HCT116 (cell line): ENCODE data around the gene ARHGEF38. TPM values are rescaled to one million over a fixed set of nuclear protein-coding genes. Genes with fewer than 3 reads are reported as not detected.

Experiments
- ATAC-seq: fragments of 200-7000 bp; cut with Tn5 transposase; 2 replicates; pipeline ENCODE4 v1.9.1; 2020; ENCODE audit warnings: mild to moderate bottlenecking, moderate library complexity
- BruUV-seq: library from RNA; stranded (reverse); fragments of 400-500 nt; replicated peaks from 2 replicates; lab custom pipeline; 2021; lab: Mats Ljungman, UMichigan
- CTCF ChIA-PET: fragments of 300-600 bp; sonication (Branson Sonifier 250); formaldehyde crosslinking; loops from one replicate; lab custom pipeline; 2021; ENCODE audit warnings: antibody characterized with exemption; lab: Charles Lee
- POLR2A ChIA-PET: fragments of 300-600, 350-600 bp; sonication (Branson Sonifier 250); formaldehyde crosslinking; loops from one replicate; lab custom pipeline; 2021; ENCODE audit warnings: antibody characterized with exemption; lab: Charles Lee
- RAD21 ChIA-PET, 2 experiments: fragments of 300-600 bp; sonication (Branson Sonifier 250); formaldehyde crosslinking; loops; one replicate each; lab custom pipeline; 2023; ENCODE audit warnings: low total read pairs in 2 of 2; ENCODE audit not compliant: uncharacterized antibody in 2 of 2, unreplicated experiment in 2 of 2, low non-redundant PET in 1 of 2; lab: Charles Lee
- DNase-seq: peaks from one replicate; pipeline ENCODE4 v3.0.0-alpha.2; 2010; ENCODE audit warnings: low read depth, low spot score
- H2AFZ ChIP-seq: fragments of 200-600 bp; shearing (Covaris generic), sonication (generic); 2 replicates; pipeline ENCODE4 v1.6.1; 2017; ENCODE audit warnings: low read depth, mixed run types, mixed read lengths, antibody characterized with exemption, low read length; ENCODE audit not compliant: poor library complexity, severe bottlenecking
- H3K27ac ChIP-seq: 2 replicates; pipeline ENCODE4 v1.5.1; 2012; ENCODE audit warnings: low read depth, low read length
- H3K27me3 ChIP-seq: fragments of 200-600 bp; sonication (generic); 2 replicates; pipeline ENCODE4 v1.6.1; 2016; ENCODE audit warnings: mixed run types, low read length, mixed read lengths; ENCODE audit not compliant: insufficient read depth
- H3K36me3 ChIP-seq, 2 experiments: fragments of 200-500 bp in 1 of 2; fragments of 200-600 bp in 1 of 2; sonication (Bioruptor generic) in 1 of 2; sonication (generic) in 1 of 2; 2 replicates each; pipeline versions ENCODE4 v1.5.1 to v1.6.1; 2014 to 2016; ENCODE audit warnings: low read length in 2 of 2, inconsistent platforms in 1 of 2, mixed read lengths in 1 of 2, mixed run types in 1 of 2; ENCODE audit not compliant: insufficient read depth in 2 of 2, control insufficient read depth in 1 of 2
- H3K4me1 ChIP-seq, 2 experiments: fragments of 200-600 bp in 1 of 2; sonication (generic) in 1 of 2; 2 replicates each; pipeline versions ENCODE4 v1.5.1 to v1.6.1; 2012 to 2017; ENCODE audit warnings: low read length in 2 of 2, inconsistent platforms in 1 of 2, mild to moderate bottlenecking in 1 of 2, mixed read lengths in 1 of 2, mixed run types in 1 of 2, moderate library complexity in 1 of 2; ENCODE audit not compliant: insufficient read depth in 2 of 2, control insufficient read depth in 1 of 2
- H3K4me2 ChIP-seq: fragments of 200-600 bp; sonication (generic); 2 replicates; pipeline ENCODE4 v1.6.1; 2017; ENCODE audit warnings: mixed run types, low read length, mixed read lengths
- H3K4me3 ChIP-seq, 2 experiments: fragments of 200-600 bp in 1 of 2; sonication (generic) in 1 of 2; replicated peaks in 1 of 2; 2 replicates each; pipeline ENCODE4 v1.5.1; 2011 to 2016; ENCODE audit warnings: low read length in 2 of 2, control low read depth in 1 of 2, low read depth in 1 of 2, mild to moderate bottlenecking in 1 of 2, mixed read lengths in 1 of 2, mixed run types in 1 of 2
- H3K79me2 ChIP-seq: fragments of 200-600 bp; sonication (generic); 2 replicates; pipeline ENCODE4 v1.6.1; 2017; ENCODE audit warnings: mild to moderate bottlenecking, mixed run types, low read length, moderate library complexity, mixed read lengths; ENCODE audit not compliant: insufficient read depth
- H3K9ac ChIP-seq: fragments of 200-600 bp; sonication (generic); 2 replicates; pipeline ENCODE4 v1.6.1; 2016; ENCODE audit warnings: low read length, mixed read lengths
- H3K9me2 ChIP-seq: fragments of 200-600 bp; sonication (generic), shearing (Covaris generic); 2 replicates; pipeline ENCODE4 v1.6.1; 2017; ENCODE audit warnings: mixed run types, mild to moderate bottlenecking, moderate library complexity; ENCODE audit not compliant: insufficient read depth
- H3K9me3 ChIP-seq, 2 experiments: fragments of 200-500 bp in 1 of 2; fragments of 200-600 bp in 1 of 2; sonication (Bioruptor generic) in 1 of 2; sonication (generic) in 1 of 2; 2 replicates each; pipeline ENCODE4 v1.6.1; 2014 to 2017; ENCODE audit warnings: low read length in 2 of 2, mixed read lengths in 2 of 2, inconsistent platforms in 1 of 2, low read depth in 1 of 2, mild to moderate bottlenecking in 1 of 2, mixed run types in 1 of 2, moderate library complexity in 1 of 2; ENCODE audit not compliant: control insufficient read depth in 1 of 2, insufficient read depth in 1 of 2
- H4K20me1 ChIP-seq: fragments of 200-600 bp; sonication (generic), shearing (Covaris generic); 2 replicates; pipeline ENCODE4 v1.6.1; 2017; ENCODE audit warnings: mixed run types, mild to moderate bottlenecking, moderate library complexity; ENCODE audit not compliant: insufficient read depth
- CBX3 ChIP-seq: IDR thresholded peaks from 2 replicates; pipeline ENCODE4 v1.6.1; 2012; ENCODE audit warnings: low read depth
- POLR2AphosphoS5 ChIP-seq: IDR thresholded peaks from 2 replicates; pipeline ENCODE4 v1.6.1; 2011; ENCODE audit warnings: mild to moderate bottlenecking, low read depth, low read length, moderate library complexity
- RAD21 ChIP-seq: IDR thresholded peaks from 2 replicates; pipeline ENCODE4 v1.6.1; 2012; ENCODE audit warnings: low read depth, mild to moderate bottlenecking
- SRF ChIP-seq: IDR thresholded peaks from 2 replicates; pipeline ENCODE4 v1.6.1; 2012; ENCODE audit warnings: low read depth
- ZFX ChIP-seq: fragments of 450-650 bp; IDR thresholded peaks from 2 replicates; pipeline ENCODE4 v1.6.1; 2017
- intact Hi-C: fragments of 100-400 bp; cut with micrococcal nuclease; formaldehyde crosslinking; loops from 2 replicates; pipeline ENCODE4 v1.10.0; 2022
- total RNA-seq: library from RNA; stranded (reverse); gene quantifications from one replicate; pipeline ENCODE4 v1.2.1, GENCODE V29; 2021; ENCODE audit not compliant: unreplicated experiment
- TF ChIP-seq, protein P1 (sequence below), 3 experiments: fragments of 200-600 bp in 1 of 3; sonication (generic) in 1 of 3; IDR thresholded peaks in 2 of 3; conservative IDR thresholded peaks in 1 of 3; 2 replicates each; pipeline ENCODE4 v1.5.1; 2012 to 2017; ENCODE audit warnings: low read depth in 2 of 3, low read length in 2 of 3, antibody characterized with exemption in 1 of 3, borderline replicate concordance in 1 of 3, control low read depth in 1 of 3, mild to moderate bottlenecking in 1 of 3, mixed read lengths in 1 of 3, mixed run types in 1 of 3, moderate library complexity in 1 of 3; ENCODE audit not compliant: insufficient read depth in 1 of 3
- TF ChIP-seq, protein P2 (sequence below): IDR thresholded peaks from 2 replicates; pipeline ENCODE4 v1.6.1; 2012; ENCODE audit warnings: low read depth
- TF ChIP-seq, protein P3 (sequence below): IDR thresholded peaks from 2 replicates; pipeline ENCODE4 v1.6.1; 2012
- TF ChIP-seq, protein P4 (sequence below): IDR thresholded peaks from 2 replicates; pipeline ENCODE4 v1.6.1; 2012

Gene ARHGEF38
- total RNA-seq, 1 experiment from 2014 or later: not detected

- TF ChIP-seq, protein P1, sequence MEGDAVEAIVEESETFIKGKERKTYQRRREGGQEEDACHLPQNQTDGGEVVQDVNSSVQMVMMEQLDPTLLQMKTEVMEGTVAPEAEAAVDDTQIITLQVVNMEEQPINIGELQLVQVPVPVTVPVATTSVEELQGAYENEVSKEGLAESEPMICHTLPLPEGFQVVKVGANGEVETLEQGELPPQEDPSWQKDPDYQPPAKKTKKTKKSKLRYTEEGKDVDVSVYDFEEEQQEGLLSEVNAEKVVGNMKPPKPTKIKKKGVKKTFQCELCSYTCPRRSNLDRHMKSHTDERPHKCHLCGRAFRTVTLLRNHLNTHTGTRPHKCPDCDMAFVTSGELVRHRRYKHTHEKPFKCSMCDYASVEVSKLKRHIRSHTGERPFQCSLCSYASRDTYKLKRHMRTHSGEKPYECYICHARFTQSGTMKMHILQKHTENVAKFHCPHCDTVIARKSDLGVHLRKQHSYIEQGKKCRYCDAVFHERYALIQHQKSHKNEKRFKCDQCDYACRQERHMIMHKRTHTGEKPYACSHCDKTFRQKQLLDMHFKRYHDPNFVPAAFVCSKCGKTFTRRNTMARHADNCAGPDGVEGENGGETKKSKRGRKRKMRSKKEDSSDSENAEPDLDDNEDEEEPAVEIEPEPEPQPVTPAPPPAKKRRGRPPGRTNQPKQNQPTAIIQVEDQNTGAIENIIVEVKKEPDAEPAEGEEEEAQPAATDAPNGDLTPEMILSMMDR (IDR thresholded peaks at IDR 0.05 in 2 of 3, conservative IDR thresholded peaks at IDR 0.05 in 1 of 3; ENCODE audit: borderline replicate concordance in 1 of 3, insufficient read depth in 1 of 3, low read depth in 2 of 3, low read length in 2 of 3): no peak
- TF ChIP-seq RAD21: no peak
- TF ChIP-seq ZFX: no peak
- TF ChIP-seq, protein P2, sequence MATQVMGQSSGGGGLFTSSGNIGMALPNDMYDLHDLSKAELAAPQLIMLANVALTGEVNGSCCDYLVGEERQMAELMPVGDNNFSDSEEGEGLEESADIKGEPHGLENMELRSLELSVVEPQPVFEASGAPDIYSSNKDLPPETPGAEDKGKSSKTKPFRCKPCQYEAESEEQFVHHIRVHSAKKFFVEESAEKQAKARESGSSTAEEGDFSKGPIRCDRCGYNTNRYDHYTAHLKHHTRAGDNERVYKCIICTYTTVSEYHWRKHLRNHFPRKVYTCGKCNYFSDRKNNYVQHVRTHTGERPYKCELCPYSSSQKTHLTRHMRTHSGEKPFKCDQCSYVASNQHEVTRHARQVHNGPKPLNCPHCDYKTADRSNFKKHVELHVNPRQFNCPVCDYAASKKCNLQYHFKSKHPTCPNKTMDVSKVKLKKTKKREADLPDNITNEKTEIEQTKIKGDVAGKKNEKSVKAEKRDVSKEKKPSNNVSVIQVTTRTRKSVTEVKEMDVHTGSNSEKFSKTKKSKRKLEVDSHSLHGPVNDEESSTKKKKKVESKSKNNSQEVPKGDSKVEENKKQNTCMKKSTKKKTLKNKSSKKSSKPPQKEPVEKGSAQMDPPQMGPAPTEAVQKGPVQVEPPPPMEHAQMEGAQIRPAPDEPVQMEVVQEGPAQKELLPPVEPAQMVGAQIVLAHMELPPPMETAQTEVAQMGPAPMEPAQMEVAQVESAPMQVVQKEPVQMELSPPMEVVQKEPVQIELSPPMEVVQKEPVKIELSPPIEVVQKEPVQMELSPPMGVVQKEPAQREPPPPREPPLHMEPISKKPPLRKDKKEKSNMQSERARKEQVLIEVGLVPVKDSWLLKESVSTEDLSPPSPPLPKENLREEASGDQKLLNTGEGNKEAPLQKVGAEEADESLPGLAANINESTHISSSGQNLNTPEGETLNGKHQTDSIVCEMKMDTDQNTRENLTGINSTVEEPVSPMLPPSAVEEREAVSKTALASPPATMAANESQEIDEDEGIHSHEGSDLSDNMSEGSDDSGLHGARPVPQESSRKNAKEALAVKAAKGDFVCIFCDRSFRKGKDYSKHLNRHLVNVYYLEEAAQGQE: no peak
- TF ChIP-seq, protein P3, sequence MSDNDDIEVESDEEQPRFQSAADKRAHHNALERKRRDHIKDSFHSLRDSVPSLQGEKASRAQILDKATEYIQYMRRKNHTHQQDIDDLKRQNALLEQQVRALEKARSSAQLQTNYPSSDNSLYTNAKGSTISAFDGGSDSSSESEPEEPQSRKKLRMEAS: no peak
- TF ChIP-seq CBX3: no peak
- TF ChIP-seq POLR2AphosphoS5: no peak
- TF ChIP-seq, protein P4, sequence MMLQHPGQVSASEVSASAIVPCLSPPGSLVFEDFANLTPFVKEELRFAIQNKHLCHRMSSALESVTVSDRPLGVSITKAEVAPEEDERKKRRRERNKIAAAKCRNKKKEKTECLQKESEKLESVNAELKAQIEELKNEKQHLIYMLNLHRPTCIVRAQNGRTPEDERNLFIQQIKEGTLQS: no peak
Measured at GRCh38 chr4:105632599-105632998, 80.2 kb downstream of the ARHGEF38 start (continued).

DNA sequence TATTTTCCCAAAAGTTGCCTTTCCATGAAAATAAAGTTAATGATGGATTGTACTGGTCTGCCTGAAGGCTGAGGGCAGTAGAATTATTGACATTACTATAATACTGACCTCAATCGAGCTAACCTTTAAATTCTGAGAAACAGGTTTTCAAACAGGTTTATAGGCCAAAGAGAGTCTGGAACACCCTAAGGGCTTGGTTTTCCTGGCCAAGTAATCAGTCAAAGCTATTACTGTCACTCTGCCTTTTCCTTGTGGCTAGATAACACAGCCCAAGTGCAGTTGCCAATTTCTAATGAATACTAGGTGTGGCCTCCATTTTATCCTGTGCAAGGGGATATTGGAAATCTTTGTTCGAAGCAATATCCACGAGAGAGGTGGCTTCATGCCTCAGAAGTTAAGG, 80.8 kb downstream of the ARHGEF38 start:
- no peaks in the 10 kb centered on the region for H3K36me3 ChIP-seq
- CTCF ChIA-PET: interaction anchor here (1.6 kb wide), 1 partner anchor 19 kb away, joined by 3 read pairs; no protein-coding TSS in a partner anchor
- H3K4me3 ChIP-seq: no peak overlapping the region
- no peak for TF ChIP-seq SRF
- RAD21 ChIA-PET: no interaction called here
- H2AFZ ChIP-seq: no peak overlapping the region
- no peak for ATAC-seq
- no peak overlapping the region for H3K9ac ChIP-seq
- H3K27ac ChIP-seq: no peak overlapping the region
- H3K4me2 ChIP-seq: no peak overlapping the region
- intact Hi-C loops: no loop called here
- no TSS peak for BruUV-seq
- H3K27me3 ChIP-seq: no peaks in the 10 kb centered on the region
- POLR2A ChIA-PET: no interaction called here
- no peaks in the 10 kb centered on the region for H3K9me2 ChIP-seq
- no peaks in the 10 kb centered on the region for H3K9me3 ChIP-seq
- no peaks in the 10 kb centered on the region for H3K79me2 ChIP-seq
- H3K4me1 ChIP-seq: no peaks in the 10 kb centered on the region
- no peaks in the 10 kb centered on the region for H4K20me1 ChIP-seq
- no peak for DNase-seq
